ENCODE results near the gene SEPTIN12.

- TF ChIP-seq GATA2 (IDR thresholded peaks at IDR 0.05; ENCODE audit: insufficient read depth, insufficient read length, low read depth, low read length) (no peak), POLR2A (IDR thresholded peaks at IDR 0.05; ENCODE audit: low read depth, low read length) (no peak), POLR2AphosphoS5 (IDR thresholded peaks at IDR 0.05; ENCODE audit: insufficient read depth, low read depth, low read length) (no peak), MAX (IDR thresholded peaks at IDR 0.05; ENCODE audit: insufficient read depth, insufficient read length) (no peak)
Observed at GRCh38 chr16:4733747-4734062, 54.4 kb downstream of the SEPTIN12 start.

Measured in endothelial cell of umbilical vein (primary cell).